ENCODE measurements around the gene PKD2L2.
"Not testable (repeated sequence)": the region's sequence is repeated elsewhere in the genome, so short reads cannot be mapped to it uniquely, and the experiment has no call there.

The PKD2L2 gene

GRCh38 chr5:137888863-137889759 is at the start of gene PKD2L2:
Gene PKD2L2 (plus strand): TSS chr5:137889457. CDS start chr5:137889492, 35 bp downstream.
- peak; percentile 94 for DNase-seq

GRCh38 chr5:137842296-137842695 is 47.0 kb upstream of the PKD2L2 start:
- no peak for DNase-seq

GRCh38 chr5:137843676-137844299 is 45.5 kb upstream of the PKD2L2 start:
- DNase-seq, result no peak

- DNase-seq, result no peak
Observed at GRCh38 chr5:137845472-137845871, 43.8 kb upstream of the PKD2L2 start.

GRCh38 chr5:137847687-137848086 is 41.6 kb upstream of the PKD2L2 start:
- DNase-seq, result no peak

DNA sequence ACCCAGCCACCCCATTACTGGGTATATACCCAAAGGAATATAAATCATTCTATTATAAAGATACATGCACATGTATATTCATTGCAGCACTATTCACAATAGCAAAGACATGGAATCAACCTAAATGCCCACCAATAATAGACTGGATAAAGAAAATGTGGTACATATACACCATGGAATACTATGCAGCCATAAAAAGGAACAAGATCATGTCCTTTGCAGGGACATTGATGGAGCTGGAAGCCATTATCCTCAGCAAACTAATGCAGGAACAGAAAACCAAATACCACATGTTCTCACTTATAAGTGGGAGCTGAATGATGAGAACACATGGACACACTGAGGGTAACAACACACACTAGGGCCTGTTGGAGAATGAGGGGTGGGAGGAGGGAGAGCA is 36.1 kb upstream of the PKD2L2 start:
- DNase-seq, result not testable (repeated sequence)

DNA sequence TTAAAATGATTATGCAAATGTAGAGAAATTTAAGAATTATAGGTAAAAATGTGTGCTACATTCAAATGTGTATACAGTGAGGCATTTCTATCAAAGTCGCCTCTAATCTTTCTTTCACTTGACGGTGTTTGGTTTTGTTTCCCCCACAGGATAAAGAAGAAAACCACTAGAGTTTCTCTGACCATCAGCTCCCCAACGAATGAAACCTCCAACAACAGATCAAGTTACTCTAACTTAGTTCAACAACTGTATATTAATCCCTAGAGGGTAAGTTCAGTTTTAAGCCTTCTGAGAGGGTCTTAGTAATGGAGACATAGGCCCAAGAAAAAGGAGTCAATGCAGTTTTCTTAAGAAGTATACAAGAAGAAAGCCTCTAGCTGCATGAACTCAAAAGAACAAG is 33.1 kb upstream of the PKD2L2 start:
- DNase-seq, result no peak

DNA sequence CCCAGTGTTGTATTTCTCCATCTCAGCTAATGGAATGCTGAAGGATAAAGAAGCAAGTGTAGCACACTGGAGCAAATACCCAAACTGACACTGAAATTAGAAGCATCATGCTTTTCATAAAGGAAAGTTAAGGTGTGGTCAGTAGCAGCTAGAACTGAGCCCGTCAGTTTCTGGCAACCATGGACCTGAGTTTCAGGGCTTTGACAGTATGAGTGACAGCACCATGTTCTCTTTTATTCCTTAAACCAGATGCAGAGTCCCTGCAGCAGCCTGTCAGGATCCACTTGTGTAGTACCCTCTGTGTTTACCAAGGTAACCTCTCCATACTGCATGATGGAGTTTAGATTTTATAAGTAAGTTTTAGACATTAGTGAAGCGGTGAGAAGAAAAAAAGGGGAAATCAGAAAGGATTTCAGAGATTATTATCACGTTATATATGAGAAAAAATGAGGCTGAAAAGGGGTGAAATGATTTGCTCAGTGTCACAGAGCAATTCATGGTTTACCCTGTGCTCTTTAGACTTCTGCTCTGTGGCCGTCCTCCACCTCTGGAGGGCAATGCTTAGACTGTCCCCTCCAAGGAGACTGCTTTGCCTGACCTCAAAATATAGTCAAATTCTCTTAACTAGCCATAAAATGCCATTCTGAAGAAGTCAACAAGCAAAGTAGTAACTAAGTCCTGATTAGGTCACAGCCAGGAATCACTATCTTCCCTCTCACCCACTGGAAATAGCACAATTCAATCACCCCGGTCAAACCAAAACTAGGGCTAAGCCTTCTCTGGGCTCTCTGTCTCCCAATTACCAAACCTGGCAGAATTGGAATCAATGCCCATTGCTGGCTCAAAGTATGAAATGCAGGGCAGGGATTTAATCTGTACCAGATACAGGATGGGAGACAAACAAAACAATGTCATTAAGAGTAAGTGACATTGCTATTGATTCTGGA is 32.1 kb upstream of the PKD2L2 start:
- DNase-seq, result no peak

DNA sequence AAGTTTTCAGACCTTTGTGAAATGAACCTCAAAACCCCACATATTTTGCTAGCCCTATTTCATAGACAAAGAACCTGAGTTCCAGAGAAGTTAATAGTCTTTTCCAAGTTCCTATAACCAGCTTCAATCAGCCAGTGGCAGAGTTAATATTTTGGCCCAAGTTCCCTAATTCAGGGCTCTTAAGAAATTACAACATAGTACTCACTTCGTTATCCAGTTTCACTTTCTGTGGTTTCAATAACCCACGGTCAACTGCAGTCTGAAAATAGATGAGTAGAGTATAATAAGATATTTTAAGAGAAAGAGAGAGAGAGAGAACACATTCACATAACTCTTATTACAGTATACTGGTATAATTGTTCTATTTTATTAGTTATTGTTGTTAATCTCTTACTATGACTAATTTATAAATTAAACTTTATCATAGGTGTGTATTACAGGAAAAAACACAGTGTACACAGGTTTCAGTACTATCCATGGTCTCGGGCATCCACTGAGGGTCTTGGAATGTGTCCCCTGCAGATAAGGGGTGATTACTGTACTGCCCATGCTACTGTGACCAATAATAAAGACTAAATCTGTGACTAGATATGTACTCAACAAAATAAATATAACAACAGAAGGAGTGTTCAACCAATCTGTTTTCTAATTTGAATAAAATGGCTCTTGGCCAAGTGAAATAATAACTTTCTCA is 30.9 kb upstream of the PKD2L2 start:
- no peak for DNase-seq

DNA sequence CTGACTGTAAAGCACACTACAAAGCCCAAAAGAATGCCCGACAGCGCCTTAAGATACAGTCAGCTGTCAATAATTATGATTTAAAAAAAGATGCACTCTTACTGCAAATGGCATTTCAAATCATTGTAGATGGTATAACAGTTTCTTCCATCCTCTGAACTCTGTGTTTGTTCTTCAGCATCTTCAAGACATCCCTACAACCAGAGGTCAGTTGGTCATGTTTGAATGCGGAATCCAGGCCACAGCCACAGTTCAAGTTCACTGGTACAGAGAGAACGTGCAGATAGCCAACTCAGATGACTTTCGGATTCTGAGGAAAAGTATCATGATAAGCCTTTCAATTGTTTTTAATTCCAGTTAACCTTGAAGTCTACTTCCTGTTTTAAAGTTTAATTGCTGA is 30.3 kb upstream of the PKD2L2 start:
- no peak for DNase-seq

- no peak for DNase-seq
Observed at GRCh38 chr5:137862251-137862650, 27.0 kb upstream of the PKD2L2 start.

DNA sequence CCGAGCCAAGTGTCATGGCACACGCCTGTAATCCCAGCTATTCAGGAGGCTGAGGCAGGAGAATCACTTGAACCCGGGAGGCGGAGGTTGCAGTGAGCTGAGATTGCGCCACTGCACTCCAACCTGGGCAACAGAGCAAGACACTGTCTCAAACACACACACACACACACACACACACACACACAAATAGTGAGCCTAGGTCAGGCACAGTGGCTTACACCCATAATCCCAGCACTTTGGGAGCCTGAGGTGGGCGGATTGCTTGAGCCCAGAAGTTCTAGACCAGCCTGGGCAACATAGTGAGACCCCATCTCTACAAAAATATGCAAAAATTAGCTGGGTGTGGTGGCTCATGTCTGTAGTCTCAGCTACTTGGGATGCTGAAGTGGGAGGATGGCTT is 25.6 kb upstream of the PKD2L2 start:
- DNase-seq, result not testable (repeated sequence)

DNA sequence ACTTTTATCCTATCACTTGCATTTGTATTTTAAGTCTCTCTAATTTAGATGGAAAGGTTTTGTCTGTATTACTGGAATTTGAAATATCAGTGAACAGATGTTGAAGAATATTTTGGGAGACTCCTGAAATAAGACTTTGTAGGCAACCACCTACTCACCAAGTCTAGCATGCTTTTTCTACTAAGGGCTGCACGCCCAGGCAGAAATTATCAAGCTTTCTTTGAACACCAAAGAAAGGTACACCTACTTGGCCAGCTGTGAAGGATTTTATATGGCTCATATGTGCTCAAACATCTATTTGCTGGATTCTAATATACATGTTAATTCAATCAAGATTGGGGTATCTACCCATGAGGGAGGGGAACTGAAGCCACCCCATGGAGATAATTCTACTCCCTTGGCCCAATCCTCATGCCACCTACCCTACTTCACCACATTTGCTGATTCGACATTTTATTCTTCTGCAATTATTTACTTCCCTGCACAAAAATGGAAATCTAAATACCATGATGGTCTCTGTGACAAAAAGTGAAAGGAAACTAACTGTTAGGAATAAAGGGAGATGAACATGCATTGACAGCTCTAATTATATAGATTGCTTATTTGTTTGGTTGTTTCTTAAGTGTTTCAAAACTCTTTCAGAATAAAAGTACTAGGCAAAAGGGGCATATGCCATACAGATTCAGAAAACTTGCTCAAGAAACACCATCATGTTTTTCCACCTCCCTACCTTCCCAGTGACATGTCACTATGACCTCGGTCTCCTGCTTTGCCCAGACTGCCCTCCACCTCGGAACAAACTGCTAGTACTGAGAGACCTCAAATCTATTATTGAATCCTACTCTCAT is 22.5 kb upstream of the PKD2L2 start:
- no peak for DNase-seq

- no peak for DNase-seq
Observed at GRCh38 chr5:137867664-137868063, 21.6 kb upstream of the PKD2L2 start, which contains the start of gene MYOT. Gene MYOT (plus strand): TSS chr5:137867860. CDS start chr5:137870652, 2,792 bp downstream.

DNA sequence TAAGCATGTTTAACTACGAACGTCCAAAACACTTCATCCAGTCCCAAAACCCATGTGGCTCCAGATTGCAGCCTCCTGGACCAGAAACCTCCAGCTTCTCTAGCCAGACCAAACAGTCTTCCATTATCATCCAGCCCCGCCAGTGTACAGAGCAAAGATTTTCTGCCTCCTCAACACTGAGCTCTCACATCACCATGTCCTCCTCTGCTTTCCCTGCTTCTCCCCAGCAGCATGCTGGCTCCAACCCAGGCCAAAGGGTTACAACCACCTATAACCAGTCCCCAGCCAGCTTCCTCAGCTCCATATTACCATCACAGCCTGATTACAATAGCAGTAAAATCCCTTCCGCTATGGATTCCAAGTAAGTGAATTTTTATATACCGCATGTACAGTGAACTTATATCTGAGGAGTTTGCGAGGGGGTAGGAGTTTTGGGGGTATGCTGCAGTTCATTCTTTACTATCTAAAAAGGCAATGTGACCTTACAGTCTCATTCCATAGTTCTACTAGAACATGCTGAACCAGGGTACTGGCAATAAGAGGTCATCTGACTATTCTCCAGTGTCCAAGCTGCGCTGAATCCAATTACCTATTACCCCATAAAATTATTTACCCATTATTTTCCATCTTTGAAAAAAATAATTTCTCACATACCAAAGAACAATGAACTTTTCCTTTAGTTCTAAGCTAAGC is 18.5 kb upstream of the PKD2L2 start:
- no peak for DNase-seq

DNA sequence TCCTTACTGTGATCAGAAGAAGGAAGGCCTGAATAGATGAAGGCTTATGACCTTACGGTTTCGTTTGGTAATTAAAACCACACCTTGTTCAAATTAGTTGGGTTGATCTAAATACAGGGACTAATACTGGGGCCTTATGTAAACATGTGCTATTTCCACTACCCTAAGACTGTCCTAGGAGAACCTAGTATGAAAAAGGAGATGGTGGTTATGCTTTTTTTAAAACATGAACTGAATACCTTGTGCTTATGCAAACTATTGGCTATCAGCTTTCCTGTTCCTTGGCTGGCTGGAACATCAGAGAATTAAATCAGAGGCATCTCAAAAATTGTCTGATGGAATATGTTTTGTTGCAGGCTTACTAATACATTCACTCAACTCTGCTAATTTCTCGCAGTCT is 17.7 kb upstream of the PKD2L2 start:
- no peak for DNase-seq

- no peak for DNase-seq
Observed at GRCh38 chr5:137872466-137872865, 16.8 kb upstream of the PKD2L2 start.

DNA sequence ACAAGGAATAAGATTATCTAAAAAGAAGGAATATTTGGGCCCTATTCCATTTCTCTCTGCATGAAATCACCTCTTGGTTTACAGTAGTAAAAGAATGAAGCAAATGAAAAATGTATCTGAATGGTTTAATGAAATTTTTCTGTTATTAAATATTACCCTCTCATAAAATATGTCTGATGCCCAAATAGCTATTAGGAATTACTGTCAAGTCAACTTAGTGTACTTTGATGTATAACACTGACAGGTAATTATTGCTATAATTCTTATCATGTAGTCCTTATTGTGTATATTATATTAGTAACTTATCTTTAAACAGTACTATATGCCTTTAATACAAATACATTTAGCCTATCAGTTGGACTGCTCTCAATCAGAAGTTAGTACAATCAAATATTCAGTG is 13.2 kb upstream of the PKD2L2 start:
- DNase-seq, result no peak

DNA sequence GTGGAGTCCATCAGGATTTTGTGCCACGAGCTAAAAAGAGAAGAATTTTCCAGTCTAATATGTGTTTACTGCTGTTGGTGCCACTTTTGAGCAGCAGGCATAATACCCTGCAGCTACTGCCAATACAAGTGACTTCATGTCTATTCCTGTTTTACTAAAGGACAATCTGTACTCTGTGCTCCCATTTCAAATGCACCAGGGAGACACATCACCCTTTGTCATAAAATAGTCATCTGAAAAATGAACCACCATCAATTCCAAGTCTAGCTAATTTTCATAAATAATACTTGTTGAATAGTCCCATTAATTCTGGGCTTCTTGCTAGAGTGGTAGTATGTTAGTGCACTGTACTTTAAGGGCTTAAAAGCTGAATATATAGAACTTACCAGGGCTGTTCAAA is 8.9 kb upstream of the PKD2L2 start:
- DNase-seq, result no peak

GRCh38 chr5:137887831-137888230 is 1.4 kb upstream of the PKD2L2 start:
- DNase-seq, result no peak

- no peak for DNase-seq
Observed at GRCh38 chr5:137888466-137888862, 793 bp upstream of the PKD2L2 start.
